GM12801 (cell line): Measurements from ENCODE around the gene C5orf63.

Source experiments
- TF ChIP-seq, protein P1 (sequence below): IDR thresholded peaks from one replicate; pipeline ENCODE4 v1.5.1; 2011; ENCODE audit warnings: control low read depth; ENCODE audit not compliant: insufficient read length; ENCODE audit errors: extremely low read depth

The C5orf63 gene

DNA sequence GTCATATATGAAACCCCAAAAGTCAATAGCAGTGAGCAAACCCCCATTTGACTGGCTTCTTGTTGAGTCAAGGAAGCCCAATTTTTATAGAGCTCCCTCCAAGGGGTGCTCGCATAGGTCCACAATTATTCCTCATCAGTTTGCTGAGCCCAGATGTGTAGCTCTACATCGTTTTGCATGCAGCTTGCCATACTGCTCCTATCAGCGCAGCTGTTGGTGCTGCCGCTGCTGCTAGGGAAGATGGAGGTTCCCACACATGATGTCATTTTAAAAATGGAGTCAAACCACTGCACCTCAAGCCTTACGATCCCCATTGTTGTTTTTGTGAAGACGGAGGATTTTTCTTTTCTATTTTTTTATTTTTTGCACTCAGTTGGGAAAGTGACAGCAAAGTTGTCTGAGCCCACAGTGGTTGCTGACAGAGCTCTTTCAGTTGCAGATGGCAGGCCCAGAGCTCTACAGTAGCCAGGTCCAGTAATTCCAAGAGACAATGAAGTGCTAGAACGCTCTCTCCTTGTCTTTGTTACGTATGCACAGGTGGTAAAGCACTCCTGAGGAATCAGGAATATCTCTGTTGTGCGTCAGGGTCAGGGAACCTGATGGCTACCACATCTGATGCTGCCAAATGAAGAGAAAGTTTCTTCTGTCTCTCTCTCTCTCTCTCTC is 23.2 kb upstream of the C5orf63 start:
- TF ChIP-seq, protein P1, sequence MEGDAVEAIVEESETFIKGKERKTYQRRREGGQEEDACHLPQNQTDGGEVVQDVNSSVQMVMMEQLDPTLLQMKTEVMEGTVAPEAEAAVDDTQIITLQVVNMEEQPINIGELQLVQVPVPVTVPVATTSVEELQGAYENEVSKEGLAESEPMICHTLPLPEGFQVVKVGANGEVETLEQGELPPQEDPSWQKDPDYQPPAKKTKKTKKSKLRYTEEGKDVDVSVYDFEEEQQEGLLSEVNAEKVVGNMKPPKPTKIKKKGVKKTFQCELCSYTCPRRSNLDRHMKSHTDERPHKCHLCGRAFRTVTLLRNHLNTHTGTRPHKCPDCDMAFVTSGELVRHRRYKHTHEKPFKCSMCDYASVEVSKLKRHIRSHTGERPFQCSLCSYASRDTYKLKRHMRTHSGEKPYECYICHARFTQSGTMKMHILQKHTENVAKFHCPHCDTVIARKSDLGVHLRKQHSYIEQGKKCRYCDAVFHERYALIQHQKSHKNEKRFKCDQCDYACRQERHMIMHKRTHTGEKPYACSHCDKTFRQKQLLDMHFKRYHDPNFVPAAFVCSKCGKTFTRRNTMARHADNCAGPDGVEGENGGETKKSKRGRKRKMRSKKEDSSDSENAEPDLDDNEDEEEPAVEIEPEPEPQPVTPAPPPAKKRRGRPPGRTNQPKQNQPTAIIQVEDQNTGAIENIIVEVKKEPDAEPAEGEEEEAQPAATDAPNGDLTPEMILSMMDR: no peak

- TF ChIP-seq, protein P1: no peak
These were observed 21.0 kb upstream of the C5orf63 start for GRCh38 chr5:127094161-127094814.

DNA sequence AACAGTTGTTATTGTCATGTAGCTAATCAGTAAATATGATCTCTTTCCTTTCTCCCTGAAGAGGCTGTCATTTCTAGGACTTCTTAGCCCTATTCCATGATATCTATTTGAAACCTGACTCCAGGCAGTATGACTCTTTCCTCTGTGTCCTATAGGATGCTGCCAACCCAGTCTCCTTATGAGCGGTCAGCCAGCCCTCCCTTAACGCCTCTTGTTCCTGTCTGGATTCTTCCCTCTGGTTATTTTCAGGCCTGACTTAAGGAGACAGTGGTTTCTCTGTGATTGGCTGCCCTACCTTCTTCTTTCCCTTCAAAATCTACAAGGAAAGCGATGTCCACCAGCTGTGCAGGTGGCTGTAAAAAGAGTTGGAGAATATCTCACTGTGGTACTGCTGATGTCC is 19.4 kb upstream of the C5orf63 start:
- TF ChIP-seq, protein P1: no peak

GRCh38 chr5:127089191-127089590 is 15.9 kb upstream of the C5orf63 start:
- TF ChIP-seq, protein P1: no peak

DNA sequence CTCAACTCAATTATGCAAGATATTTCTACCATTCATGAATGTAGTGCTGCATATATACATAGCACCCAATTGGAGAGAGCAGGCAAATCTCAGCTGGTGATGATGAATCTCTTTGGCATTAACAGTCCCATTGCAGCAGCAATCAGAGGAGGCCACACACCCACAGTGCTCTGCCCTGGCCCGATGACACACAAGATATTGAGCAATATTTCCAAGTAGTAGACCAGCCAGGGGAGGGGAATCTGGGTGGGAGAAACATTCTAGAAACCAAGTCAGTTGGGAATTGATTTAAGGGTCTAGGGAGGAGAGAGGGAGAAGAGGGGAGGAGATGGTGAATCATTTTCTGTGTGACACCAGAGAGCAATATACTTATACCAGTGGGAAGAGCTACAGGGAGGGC is 14.9 kb upstream of the C5orf63 start:
- TF ChIP-seq, protein P1: no peak

DNA sequence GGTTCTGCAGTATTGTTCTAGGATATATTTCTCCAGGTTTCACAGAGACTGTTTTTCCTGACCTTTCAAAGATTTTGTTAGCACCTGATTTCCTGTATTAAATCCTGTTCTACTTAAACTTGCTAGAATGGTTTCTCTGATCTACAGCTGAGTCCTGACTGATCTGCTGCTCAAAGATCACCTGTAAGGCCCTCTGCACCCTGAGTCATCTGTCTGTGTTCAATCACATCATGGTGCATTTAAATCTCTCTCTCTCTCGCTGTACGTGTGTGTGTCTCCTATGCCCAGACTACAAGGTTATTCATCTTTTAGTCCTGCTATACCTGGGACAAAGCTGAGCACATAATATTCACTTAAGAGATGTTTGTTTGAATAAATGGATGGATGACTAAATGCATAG is 13.3 kb upstream of the C5orf63 start:
- TF ChIP-seq, protein P1: no peak

DNA sequence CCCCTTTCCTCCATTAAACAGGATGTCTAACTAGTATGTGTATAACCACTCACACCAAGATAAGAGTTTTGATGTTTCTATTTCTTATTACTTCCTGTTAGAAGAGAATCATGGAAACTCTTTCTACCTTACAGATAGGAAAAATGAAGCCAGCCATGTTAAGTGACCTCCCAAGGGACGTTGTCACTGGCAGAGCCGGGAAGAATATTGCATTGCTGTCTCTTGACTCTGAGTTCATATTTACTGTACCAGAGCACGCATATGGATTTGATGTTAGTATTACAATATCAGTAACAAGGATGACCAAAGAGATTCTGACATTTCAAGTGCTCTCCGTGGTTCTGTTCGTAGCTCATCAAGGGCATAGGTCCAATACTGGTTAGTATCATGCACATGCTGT is 12.5 kb upstream of the C5orf63 start:
- TF ChIP-seq, protein P1: no peak
